Measurements from ENCODE around the gene LDLRAD3. TPM values are rescaled to one million over a fixed set of nuclear protein-coding genes. Genes with fewer than 3 reads are reported as not detected.

The LDLRAD3 gene
- total RNA-seq, 4 donors from 2014 or later: 0.37 to 43.2 (median 3.7) TPM

GRCh38 chr11:36129955-36130354 is 186.1 kb downstream of the LDLRAD3 start:
- Histone ChIP-seq H3K4me3 (no peak overlapping the region), H3K27ac (no peak overlapping the region), H3K9me3 (no peaks in the 10 kb centered on the region), H3K27me3 (no peaks in the 10 kb centered on the region), H3K36me3 (no peaks in the 10 kb centered on the region), H3K4me1 (no peaks in the 10 kb centered on the region)
- in situ Hi-C loops (cut with MboI; ENCODE audit: low pct_ligation_motif_present in 1 of 4, low pct_unique_long_range_greater_than_20kb in 1 of 4, low sequenced_read_pairs in 3 of 4): loop anchor here in 3 of 4 donors (25.0 kb wide), 1 partner anchor 518 kb away; the partner anchor contains the start of gene FJX1 (in 3 of the 3)
- intact Hi-C loops (cut with DNase I; ENCODE audit: low total_unique reads): loop anchor here (10.0 kb wide), 3 partner anchors 185 to 515 kb away; partner anchors contain the start of genes FJX1 and LDLRAD3
- no peak for DNase-seq
- TF ChIP-seq, protein P1, sequence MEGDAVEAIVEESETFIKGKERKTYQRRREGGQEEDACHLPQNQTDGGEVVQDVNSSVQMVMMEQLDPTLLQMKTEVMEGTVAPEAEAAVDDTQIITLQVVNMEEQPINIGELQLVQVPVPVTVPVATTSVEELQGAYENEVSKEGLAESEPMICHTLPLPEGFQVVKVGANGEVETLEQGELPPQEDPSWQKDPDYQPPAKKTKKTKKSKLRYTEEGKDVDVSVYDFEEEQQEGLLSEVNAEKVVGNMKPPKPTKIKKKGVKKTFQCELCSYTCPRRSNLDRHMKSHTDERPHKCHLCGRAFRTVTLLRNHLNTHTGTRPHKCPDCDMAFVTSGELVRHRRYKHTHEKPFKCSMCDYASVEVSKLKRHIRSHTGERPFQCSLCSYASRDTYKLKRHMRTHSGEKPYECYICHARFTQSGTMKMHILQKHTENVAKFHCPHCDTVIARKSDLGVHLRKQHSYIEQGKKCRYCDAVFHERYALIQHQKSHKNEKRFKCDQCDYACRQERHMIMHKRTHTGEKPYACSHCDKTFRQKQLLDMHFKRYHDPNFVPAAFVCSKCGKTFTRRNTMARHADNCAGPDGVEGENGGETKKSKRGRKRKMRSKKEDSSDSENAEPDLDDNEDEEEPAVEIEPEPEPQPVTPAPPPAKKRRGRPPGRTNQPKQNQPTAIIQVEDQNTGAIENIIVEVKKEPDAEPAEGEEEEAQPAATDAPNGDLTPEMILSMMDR (IDR thresholded peaks at IDR 0.05): no peak
- TF ChIP-seq EP300 (IDR thresholded peaks at IDR 0.05; ENCODE audit: low read depth): no peak
- TF ChIP-seq POLR2A (IDR thresholded peaks at IDR 0.05): no peak
- no peak for TF ChIP-seq POLR2AphosphoS5 (IDR thresholded peaks at IDR 0.05)
- 74 to 89% methylated on average over 6 of the region's 6 CpGs for WGBS, 2 donors (ENCODE audit: low coverage in 1 of 2)

GRCh38 chr11:36130401-36130800 is 186.5 kb downstream of the LDLRAD3 start:
- in situ Hi-C loops (cut with MboI; ENCODE audit: low pct_ligation_motif_present in 1 of 4, low pct_unique_long_range_greater_than_20kb in 1 of 4, low sequenced_read_pairs in 3 of 4): loop anchor here in 3 of 4 donors (25.0 kb wide), 1 partner anchor 518 kb away; the partner anchor contains the start of gene FJX1 (in 3 of the 3)
- H3K36me3 ChIP-seq: no peaks in the 10 kb centered on the region
- no peaks in the 10 kb centered on the region for H3K27me3 ChIP-seq
- intact Hi-C loops (cut with DNase I; ENCODE audit: low total_unique reads): loop anchor here (10.0 kb wide), 2 partner anchors 306 to 516 kb away; partner anchors contain the start of gene FJX1
- no peaks in the 10 kb centered on the region for H3K4me1 ChIP-seq
- WGBS, 2 donors (ENCODE audit: low coverage in 1 of 2): 88 to 94% methylated on average over 8 of the region's 8 CpGs
- H3K9me3 ChIP-seq: no peaks in the 10 kb centered on the region
- DNase-seq: no peak
- no peak overlapping the region for H3K27ac ChIP-seq
- TF ChIP-seq POLR2A (IDR thresholded peaks at IDR 0.05) (no peak), EP300 (IDR thresholded peaks at IDR 0.05; ENCODE audit: low read depth) (no peak), POLR2AphosphoS5 (IDR thresholded peaks at IDR 0.05) (no peak)
- TF ChIP-seq, protein P1 (IDR thresholded peaks at IDR 0.05): no peak
- no peak overlapping the region for H3K4me3 ChIP-seq

DNA sequence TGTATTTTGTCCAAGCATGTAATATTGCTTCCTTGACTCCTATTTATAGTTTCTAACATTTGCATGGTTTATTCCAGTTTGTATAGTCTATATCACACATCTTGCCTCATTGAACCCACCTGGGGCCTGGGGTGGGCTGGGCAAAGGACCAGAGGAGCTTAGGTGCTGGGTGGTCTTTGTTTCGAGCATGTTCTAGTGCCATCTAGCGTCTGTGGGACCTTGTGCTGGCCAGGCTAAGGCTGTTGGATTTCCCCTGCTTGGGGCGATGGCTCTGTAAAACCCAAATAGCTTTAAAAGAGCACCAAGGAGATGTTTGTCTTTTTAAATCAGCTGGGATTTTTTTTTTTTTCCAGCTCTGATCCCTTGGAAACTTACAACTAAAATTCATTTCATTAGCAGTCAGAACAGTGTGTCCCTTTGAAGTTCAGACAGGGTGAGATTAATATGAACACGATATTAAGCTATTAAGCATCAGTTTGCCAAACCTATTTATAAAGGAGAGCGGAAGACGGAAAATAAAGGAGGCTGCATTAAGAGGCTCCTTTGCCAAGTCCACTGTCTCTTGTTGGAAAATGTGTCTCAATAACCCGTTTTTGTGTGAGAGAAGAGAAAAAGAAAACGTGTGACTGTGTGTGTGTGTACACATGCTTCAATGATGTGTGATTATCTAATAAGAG is 188.0 kb downstream of the LDLRAD3 start:
- no peak for TF ChIP-seq EP300 (IDR thresholded peaks at IDR 0.05; ENCODE audit: low read depth)
- TF ChIP-seq, protein P1 (IDR thresholded peaks at IDR 0.05): peak; percentile 16 to 43 (median 41)
- Histone ChIP-seq H3K9me3 (no peaks in the 10 kb centered on the region), H3K27ac (no peak overlapping the region), H3K4me1 (no peaks in the 10 kb centered on the region), H3K36me3 (no peaks in the 10 kb centered on the region), H3K4me3 (no peak overlapping the region), H3K27me3 (no peaks in the 10 kb centered on the region)
- DNase-seq: peak; percentile 14
- WGBS, 2 donors (ENCODE audit: low coverage in 1 of 2): 47 to 60% methylated on average over 5 to 8 of the region's 8 CpGs
- in situ Hi-C loops (cut with MboI; ENCODE audit: low pct_ligation_motif_present in 1 of 4, low pct_unique_long_range_greater_than_20kb in 1 of 4, low sequenced_read_pairs in 3 of 4) (loop anchor here in 3 of 4 donors (25.0 kb wide), 1 partner anchor 520 kb away; the partner anchor contains the start of gene FJX1 (in 3 of the 3)), intact Hi-C loops (cut with DNase I; ENCODE audit: low total_unique reads) (loop anchor here (10.0 kb wide), 2 partner anchors 307 to 517 kb away; partner anchors contain the start of gene FJX1)

- no peaks in the 10 kb centered on the region for H3K27me3 ChIP-seq
These were observed 189.1 kb downstream of the LDLRAD3 start for GRCh38 chr11:36132940-36133339.

More at GRCh38 chr11:36132940-36133339, 189.1 kb downstream of the LDLRAD3 start:
- no peak overlapping the region for H3K27ac ChIP-seq
- intact Hi-C loops (cut with DNase I; ENCODE audit: low total_unique reads): loop anchor here (10.0 kb wide), 2 partner anchors 308 to 518 kb away; partner anchors contain the start of gene FJX1
- WGBS, 2 donors (ENCODE audit: low coverage in 1 of 2): 84% methylated on average over 1 of the region's 1 CpG; no CpG with 5 or more reads in 1 of the 2 donors
- H3K9me3 ChIP-seq: no peaks in the 10 kb centered on the region
- in situ Hi-C loops (cut with MboI; ENCODE audit: low pct_ligation_motif_present in 1 of 4, low pct_unique_long_range_greater_than_20kb in 1 of 4, low sequenced_read_pairs in 3 of 4): loop anchor here in 3 of 4 donors (25.0 kb wide), 1 partner anchor 521 kb away; the partner anchor contains the start of gene FJX1 (in 3 of the 3)
- no peaks in the 10 kb centered on the region for H3K36me3 ChIP-seq
- no peaks in the 10 kb centered on the region for H3K4me1 ChIP-seq
- TF ChIP-seq POLR2AphosphoS5 (IDR thresholded peaks at IDR 0.05) (no peak), EP300 (IDR thresholded peaks at IDR 0.05; ENCODE audit: low read depth) (no peak), POLR2A (IDR thresholded peaks at IDR 0.05) (no peak)
- TF ChIP-seq, protein P1 (IDR thresholded peaks at IDR 0.05): no peak
- no peak for DNase-seq
- H3K4me3 ChIP-seq: no peak overlapping the region
